ENCODE data around the gene CCT6B.
"Not testable (repeated sequence)": the region's sequence is repeated elsewhere in the genome, so short reads cannot be mapped to it uniquely, and the experiment has no call there.

- TF ChIP-seq POLR2A, CTCF (IDR thresholded peaks at IDR 0.05): not testable (repeated sequence)
Measured at GRCh38 chr17:34950780-34951179, 10.5 kb downstream of the CCT6B start.
